Measurements from ENCODE around the gene THRA.

The THRA gene

GRCh38 chr17:40104594-40105486 lies 42.1 kb downstream of the THRA start:
- in situ Hi-C loops (cut with MboI; ENCODE audit: low sequenced_read_pairs, unreplicated experiment) = no loop called here
- no peak for TF ChIP-seq CTCF (IDR thresholded peaks at IDR 0.05; ENCODE audit: borderline replicate concordance, control extremely low read depth, extremely low read depth, insufficient read depth, missing control alignments)
- no peak for DNase-seq (ENCODE audit: low spot score)

- in situ Hi-C loops (cut with MboI; ENCODE audit: low sequenced_read_pairs, unreplicated experiment) = no loop called here
- TF ChIP-seq CTCF (IDR thresholded peaks at IDR 0.05; ENCODE audit: borderline replicate concordance, control extremely low read depth, extremely low read depth, insufficient read depth, missing control alignments) = no peak
- no peak for DNase-seq (ENCODE audit: low spot score)
Observed at GRCh38 chr17:40105861-40106759, 43.3 kb downstream of the THRA start.

GRCh38 chr17:40106760-40107521 lies 44.2 kb downstream of the THRA start:
- TF ChIP-seq CTCF (IDR thresholded peaks at IDR 0.05; ENCODE audit: borderline replicate concordance, control extremely low read depth, extremely low read depth, insufficient read depth, missing control alignments) = no peak
- in situ Hi-C loops (cut with MboI; ENCODE audit: low sequenced_read_pairs, unreplicated experiment) = no loop called here
- no peak for DNase-seq (ENCODE audit: low spot score)

- no peak for DNase-seq (ENCODE audit: low spot score)
- TF ChIP-seq CTCF (IDR thresholded peaks at IDR 0.05; ENCODE audit: borderline replicate concordance, control extremely low read depth, extremely low read depth, insufficient read depth, missing control alignments) = no peak
- in situ Hi-C loops (cut with MboI; ENCODE audit: low sequenced_read_pairs, unreplicated experiment) = no loop called here
Observed at GRCh38 chr17:40107522-40108174, 44.9 kb downstream of the THRA start.

GRCh38 chr17:40108970-40109824 lies 46.4 kb downstream of the THRA start:
- no peak for DNase-seq (ENCODE audit: low spot score)
- no peak for TF ChIP-seq CTCF (IDR thresholded peaks at IDR 0.05; ENCODE audit: borderline replicate concordance, control extremely low read depth, extremely low read depth, insufficient read depth, missing control alignments)
- in situ Hi-C loops (cut with MboI; ENCODE audit: low sequenced_read_pairs, unreplicated experiment) = no loop called here
